Astrocyte of the cerebellum (primary cell): ENCODE results near the gene KCNG2.

Experiments used
- DNase-seq: peaks from one replicate; pipeline ENCODE4 v3.0.0-alpha.2; 2011; ENCODE audit warnings: low read depth
- H3K4me3 ChIP-seq: 2 replicates; pipeline ENCODE4 v1.5.1; 2011; ENCODE audit warnings: mild to moderate bottlenecking, low read depth, low read length, moderate library complexity
- in situ Hi-C: cut with HindIII; loops from 2 replicates; pipeline ENCODE4 v1.10.0; 2017; ENCODE audit warnings: low sequenced_read_pairs
- TF ChIP-seq, protein P1 (sequence below): IDR thresholded peaks from 2 replicates; pipeline ENCODE4 v1.5.1; 2012; ENCODE audit warnings: low read length, low read depth, moderate library complexity, mild to moderate bottlenecking; ENCODE audit errors: missing control alignments

KCNG2 gene

DNA sequence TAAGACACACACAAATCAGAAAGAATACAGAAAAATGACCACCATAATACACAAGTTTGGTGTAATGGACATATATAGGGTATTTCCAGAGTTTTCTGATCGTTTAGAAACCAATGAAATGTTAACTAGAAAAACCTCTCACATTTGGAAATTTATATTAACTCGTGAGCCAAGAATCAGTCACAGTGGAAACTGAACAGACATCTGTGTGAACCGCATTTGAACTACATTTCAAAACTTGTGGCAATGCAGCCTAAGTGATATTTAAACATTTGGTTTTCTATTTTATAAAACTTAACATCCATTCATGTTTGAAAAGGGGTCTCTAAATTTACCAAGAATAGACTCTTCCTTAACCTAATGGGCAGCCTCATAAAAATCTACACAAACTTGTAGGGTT lies 29.0 kb upstream of the KCNG2 start:
- DNase-seq, result no peak
- in situ Hi-C loops, result no loop called here
- TF ChIP-seq, protein P1, sequence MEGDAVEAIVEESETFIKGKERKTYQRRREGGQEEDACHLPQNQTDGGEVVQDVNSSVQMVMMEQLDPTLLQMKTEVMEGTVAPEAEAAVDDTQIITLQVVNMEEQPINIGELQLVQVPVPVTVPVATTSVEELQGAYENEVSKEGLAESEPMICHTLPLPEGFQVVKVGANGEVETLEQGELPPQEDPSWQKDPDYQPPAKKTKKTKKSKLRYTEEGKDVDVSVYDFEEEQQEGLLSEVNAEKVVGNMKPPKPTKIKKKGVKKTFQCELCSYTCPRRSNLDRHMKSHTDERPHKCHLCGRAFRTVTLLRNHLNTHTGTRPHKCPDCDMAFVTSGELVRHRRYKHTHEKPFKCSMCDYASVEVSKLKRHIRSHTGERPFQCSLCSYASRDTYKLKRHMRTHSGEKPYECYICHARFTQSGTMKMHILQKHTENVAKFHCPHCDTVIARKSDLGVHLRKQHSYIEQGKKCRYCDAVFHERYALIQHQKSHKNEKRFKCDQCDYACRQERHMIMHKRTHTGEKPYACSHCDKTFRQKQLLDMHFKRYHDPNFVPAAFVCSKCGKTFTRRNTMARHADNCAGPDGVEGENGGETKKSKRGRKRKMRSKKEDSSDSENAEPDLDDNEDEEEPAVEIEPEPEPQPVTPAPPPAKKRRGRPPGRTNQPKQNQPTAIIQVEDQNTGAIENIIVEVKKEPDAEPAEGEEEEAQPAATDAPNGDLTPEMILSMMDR, result no peak
- no peak overlapping the region for H3K4me3 ChIP-seq

- TF ChIP-seq, protein P1, result no peak
- DNase-seq, result no peak
- in situ Hi-C loops, result no loop called here
- H3K4me3 ChIP-seq, result no peak overlapping the region
Measured at GRCh38 chr18:79769698-79770500, 27.8 kb upstream of the KCNG2 start.

DNA sequence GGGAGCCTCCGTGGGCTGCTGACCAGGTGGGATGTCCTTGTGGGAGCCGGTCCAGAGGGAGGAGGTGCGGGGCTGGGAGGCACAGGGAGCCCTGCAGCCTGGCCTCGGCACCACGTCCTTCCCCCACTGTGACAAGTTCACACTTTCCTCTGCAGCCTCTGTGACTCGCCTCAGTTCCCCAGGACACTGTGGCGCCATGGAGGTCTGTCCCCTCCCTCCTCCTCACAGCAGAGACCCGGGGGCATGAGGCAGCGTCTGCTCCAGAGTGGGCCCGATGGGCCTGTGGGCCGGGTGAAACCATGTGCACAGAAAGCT lies 27.3 kb upstream of the KCNG2 start:
- in situ Hi-C loops, result no loop called here
- no peak for DNase-seq
- TF ChIP-seq, protein P1, result no peak
- no peak overlapping the region for H3K4me3 ChIP-seq

DNA sequence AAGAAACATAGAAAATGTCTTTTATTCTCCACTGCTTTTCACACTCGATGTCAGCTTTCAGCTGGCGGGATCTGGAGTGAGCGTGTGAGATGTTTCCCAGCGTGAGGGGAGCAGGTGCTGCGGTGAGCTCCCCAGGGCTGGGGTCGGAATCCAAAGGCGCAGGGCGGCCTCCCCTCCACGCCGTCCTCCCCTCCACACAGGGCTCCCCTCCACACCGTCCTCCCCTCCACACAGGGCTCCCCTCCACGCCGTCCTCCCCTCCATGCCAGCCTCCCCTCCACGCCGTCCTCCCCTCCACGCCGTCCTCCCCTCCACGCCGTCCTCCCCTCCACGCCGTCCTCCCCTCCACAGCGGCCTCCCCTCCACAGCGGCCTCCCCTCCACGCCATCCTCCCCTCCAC lies 26.9 kb upstream of the KCNG2 start:
- no peak overlapping the region for H3K4me3 ChIP-seq
- in situ Hi-C loops, result no loop called here

GRCh38 chr18:79771446-79772107 lies 26.2 kb upstream of the KCNG2 start:
- H3K4me3 ChIP-seq, result no peak overlapping the region
- in situ Hi-C loops, result no loop called here
- TF ChIP-seq, protein P1, result no peak
- no peak for DNase-seq

More for the DNA sequence above, 26.9 kb upstream of the KCNG2 start:
- no peak for DNase-seq
- TF ChIP-seq, protein P1, result no peak

GRCh38 chr18:79772108-79772864 lies 25.5 kb upstream of the KCNG2 start:
- TF ChIP-seq, protein P1, result no peak
- no peak for DNase-seq
- H3K4me3 ChIP-seq, result no peak overlapping the region
- in situ Hi-C loops, result no loop called here
